BJ (cell line): Measurements from ENCODE around the gene TMEM231. TPM values are rescaled to one million over a fixed set of nuclear protein-coding genes. Genes with fewer than 3 reads are reported as not detected.
"Not testable (repeated sequence)": the region's sequence is repeated elsewhere in the genome, so short reads cannot be mapped to it uniquely, and the experiment has no call there.

Experiments used
- CTCF ChIA-PET: fragments of 350-600 bp; formaldehyde crosslinking; extraction: SDS; loops from one replicate; lab custom pipeline; 2021; ENCODE audit warnings: antibody characterized with exemption, inconsistent platforms; lab: Yijun Ruan, JAX
- POLR2A ChIA-PET: fragments of 300-600 bp; sonication (Branson Sonifier 250); formaldehyde crosslinking; extraction: SDS; loops from one replicate; lab custom pipeline; 2021; ENCODE audit warnings: antibody characterized with exemption; lab: Charles Lee
- DNase-seq: peaks from one replicate; pipeline ENCODE4 v3.0.0-alpha.2; 2011; ENCODE audit warnings: low read depth
- H3K27me3 ChIP-seq: 2 replicates; pipeline ENCODE4 v1.6.0; 2011; ENCODE audit warnings: low read length; ENCODE audit not compliant: control insufficient read depth, insufficient read depth
- H3K36me3 ChIP-seq: 2 replicates; pipeline ENCODE4 v1.5.1; 2011; ENCODE audit warnings: low read length; ENCODE audit not compliant: control insufficient read depth, insufficient read depth
- H3K4me3 ChIP-seq: 2 replicates; pipeline ENCODE4 v1.5.1; 2011; ENCODE audit warnings: low read depth, mild to moderate bottlenecking, control low read depth, low read length
- polyA plus RNA-seq: library from polyadenylated mRNA; depleted of rRNA; stranded (reverse); fragments of >200 nt; gene quantifications from 2 replicates; pipeline ENCODE4 v1.2.3, GENCODE V29; 2011
- TF ChIP-seq, protein P1 (sequence below): IDR thresholded peaks from 2 replicates; pipeline ENCODE4 v1.5.1; 2011; ENCODE audit warnings: low read depth, mild to moderate bottlenecking, control low read depth, inconsistent platforms, low read length, moderate library complexity; ENCODE audit not compliant: insufficient read depth

The TMEM231 gene
- polyA plus RNA-seq, 1 experiment: 38.8 TPM

DNA sequence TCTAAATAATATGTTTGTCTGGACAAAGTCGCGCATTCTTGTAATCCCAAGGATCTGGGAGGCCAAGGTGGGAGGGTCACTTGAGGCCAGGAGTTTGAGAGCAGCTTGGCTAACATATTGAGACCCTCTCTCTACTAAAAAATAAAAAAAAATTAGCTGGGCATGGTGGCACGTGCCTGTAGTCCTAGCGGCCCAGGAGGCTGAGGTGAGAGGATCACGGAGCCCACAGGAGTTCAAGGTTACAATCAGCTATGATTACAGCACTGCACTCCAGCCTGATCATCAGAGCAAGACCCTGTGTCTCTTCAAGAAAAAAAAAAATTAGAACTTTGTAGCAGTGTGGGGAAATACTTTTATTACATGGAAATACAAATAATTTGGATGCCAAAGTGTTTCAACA, 54.7 kb downstream of the TMEM231 start:
- CTCF ChIA-PET: no interaction called here
- POLR2A ChIA-PET: no interaction called here
- Histone ChIP-seq H3K27me3 (peaks cover 4% of the 10 kb centered on the region), H3K4me3 (no peak overlapping the region), H3K36me3 (no peaks in the 10 kb centered on the region)
- no peak for DNase-seq
- TF ChIP-seq, protein P1, sequence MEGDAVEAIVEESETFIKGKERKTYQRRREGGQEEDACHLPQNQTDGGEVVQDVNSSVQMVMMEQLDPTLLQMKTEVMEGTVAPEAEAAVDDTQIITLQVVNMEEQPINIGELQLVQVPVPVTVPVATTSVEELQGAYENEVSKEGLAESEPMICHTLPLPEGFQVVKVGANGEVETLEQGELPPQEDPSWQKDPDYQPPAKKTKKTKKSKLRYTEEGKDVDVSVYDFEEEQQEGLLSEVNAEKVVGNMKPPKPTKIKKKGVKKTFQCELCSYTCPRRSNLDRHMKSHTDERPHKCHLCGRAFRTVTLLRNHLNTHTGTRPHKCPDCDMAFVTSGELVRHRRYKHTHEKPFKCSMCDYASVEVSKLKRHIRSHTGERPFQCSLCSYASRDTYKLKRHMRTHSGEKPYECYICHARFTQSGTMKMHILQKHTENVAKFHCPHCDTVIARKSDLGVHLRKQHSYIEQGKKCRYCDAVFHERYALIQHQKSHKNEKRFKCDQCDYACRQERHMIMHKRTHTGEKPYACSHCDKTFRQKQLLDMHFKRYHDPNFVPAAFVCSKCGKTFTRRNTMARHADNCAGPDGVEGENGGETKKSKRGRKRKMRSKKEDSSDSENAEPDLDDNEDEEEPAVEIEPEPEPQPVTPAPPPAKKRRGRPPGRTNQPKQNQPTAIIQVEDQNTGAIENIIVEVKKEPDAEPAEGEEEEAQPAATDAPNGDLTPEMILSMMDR: no peak

DNA sequence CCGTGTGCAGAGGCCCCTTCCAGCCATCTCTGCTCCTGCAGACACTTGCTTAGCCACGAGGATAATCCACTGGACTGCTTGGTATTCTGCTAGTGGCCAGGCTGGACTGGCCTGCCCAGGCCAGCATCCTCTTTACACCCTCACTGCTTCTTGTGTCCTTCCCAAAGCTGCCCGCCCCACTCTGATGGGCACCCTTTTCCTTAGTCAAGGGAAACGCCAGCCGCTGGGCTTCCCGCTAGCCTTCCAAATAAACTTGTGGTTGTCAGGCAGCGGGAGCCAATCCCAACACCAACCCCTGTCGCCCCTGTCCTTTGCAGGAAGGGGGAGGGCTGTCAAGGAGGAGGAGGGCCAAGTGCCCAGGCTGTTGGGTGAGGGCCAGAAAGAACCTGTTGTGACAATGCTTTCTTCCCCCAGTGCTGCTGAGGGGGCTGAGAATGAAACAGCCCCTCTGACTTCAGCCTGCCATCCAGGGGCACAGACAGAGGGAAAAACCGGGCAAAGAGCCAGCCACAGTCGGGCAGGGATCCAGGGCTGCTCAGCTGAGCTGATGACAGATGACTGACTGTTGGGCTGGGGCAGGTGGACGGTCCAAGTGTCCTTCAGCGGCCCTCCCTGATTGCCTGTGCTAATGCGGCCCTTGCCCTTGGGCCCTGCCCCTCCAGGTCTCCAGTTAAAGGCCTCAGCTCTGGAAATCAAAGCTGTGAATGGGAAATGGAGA, 57.3 kb downstream of the TMEM231 start:
- H3K27me3 ChIP-seq: peaks cover 16% of the 10 kb centered on the region
- DNase-seq, H3K36me3 ChIP-seq, H3K4me3 ChIP-seq, POLR2A ChIA-PET: not testable (repeated sequence)
- CTCF ChIA-PET: interaction anchor here (1.0 kb wide), 1 partner anchor 19 kb away, joined by 4 read pairs; no protein-coding TSS in a partner anchor

DNA sequence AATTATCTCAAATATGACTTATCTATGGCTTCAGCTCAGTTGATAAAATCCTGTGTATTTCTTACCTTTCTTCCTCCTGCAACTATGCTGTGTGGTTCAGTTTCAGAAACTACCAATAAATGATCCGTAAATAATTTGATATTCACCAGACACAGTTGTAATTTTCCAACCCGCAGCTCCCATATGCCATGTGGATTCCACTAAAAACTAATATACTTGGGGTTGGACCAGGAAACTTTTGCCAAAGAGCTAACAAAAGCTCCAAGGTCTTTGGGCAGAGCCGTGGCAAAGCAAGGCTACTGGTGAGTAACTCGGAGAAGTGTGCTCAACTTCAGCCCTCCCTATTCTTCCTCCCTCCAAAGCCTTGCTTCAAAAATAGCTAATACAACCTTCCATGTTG, 58.5 kb downstream of the TMEM231 start:
- TF ChIP-seq, protein P1: no peak
- Histone ChIP-seq H3K4me3 (no peak overlapping the region), H3K27me3 (peaks cover 18% of the 10 kb centered on the region), H3K36me3 (no peaks in the 10 kb centered on the region)
- ChIA-PET POLR2A (no interaction called here), CTCF (interaction anchor here (1.0 to 2.4 kb wide), 4 partner anchors 13 to 32 kb away, joined by 3 to 11 read pairs (median 4); no protein-coding TSS in a partner anchor)
- no peak for DNase-seq

DNA sequence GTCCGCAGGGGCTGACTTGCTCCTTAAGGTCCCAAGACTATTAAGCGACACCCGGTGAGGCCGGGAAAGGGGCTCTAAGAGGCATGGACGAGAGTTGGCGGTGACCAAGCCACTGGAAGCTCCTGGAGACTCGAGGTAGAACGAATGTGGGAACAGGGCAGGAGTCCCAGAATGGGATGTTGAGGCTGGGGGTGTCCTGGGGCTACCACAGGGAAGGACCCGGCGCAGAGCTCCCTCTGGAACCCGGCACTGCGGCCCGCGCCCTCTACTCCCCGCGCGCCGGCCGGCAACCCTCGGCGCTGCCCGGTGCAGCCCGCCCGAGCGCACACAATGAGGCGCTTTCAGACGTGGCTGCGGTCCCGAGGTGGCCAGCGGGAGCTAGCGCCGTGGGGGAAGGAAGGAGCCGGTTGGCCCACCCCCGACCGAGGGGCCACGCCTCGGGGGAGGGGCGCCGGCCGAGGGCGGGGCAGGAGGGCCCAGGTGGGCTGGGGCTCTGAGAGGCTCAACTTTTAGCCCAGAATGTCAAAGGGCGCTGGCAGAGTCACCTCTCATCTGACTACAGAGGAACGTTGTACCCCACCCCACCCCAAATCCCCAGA, 60.9 kb downstream of the TMEM231 start, which contains the start of gene CHST6:
TSS of gene CHST6 (minus strand) at position 366 of the 599 bp plus-strand sequence. CDS start 15,613 bp downstream, outside the sequence.
- ChIA-PET CTCF (interaction anchor here (0.8 to 1.7 kb wide), 5 partner anchors 10 to 41 kb away, joined by 3 to 7 read pairs (median 3); no protein-coding TSS in a partner anchor), POLR2A (no interaction called here)

DNA sequence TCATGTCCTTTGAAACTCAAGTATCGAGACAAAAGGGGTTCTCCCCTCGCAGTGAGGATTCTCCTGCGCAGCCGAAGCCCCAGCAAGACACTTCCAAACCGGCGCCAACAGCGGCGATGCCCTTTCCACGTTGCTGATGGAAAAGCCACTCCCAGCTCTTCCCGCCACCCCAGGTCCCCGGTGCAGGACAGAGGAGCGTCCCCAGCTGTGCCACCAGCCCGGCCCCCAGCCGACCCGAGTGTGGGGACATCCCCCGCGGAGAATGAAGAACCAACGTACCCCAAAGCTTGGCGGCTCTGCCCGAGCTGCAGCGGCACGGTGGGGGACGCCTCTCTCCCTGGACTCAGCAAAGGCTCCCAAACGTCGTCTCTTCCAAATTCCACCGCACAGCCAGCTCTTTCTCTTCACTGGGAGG, 61.4 kb downstream of the TMEM231 start:
- Histone ChIP-seq H3K36me3 (no peaks in the 10 kb centered on the region), H3K27me3 (peaks cover 17% of the 10 kb centered on the region), H3K4me3 (peak overlapping the region; percentile 16)
- ChIA-PET POLR2A (no interaction called here), CTCF (interaction anchor here (0.8 to 1.7 kb wide), 6 partner anchors 9 to 40 kb away, joined by 3 to 7 read pairs (median 4); no protein-coding TSS in a partner anchor)
- TF ChIP-seq, protein P1: no peak
- DNase-seq: no peak

More for the DNA sequence above, 60.9 kb downstream of the TMEM231 start, which contains the start of gene CHST6:
- Histone ChIP-seq H3K36me3 (no peaks in the 10 kb centered on the region), H3K27me3 (peaks cover 17% of the 10 kb centered on the region), H3K4me3 (peak within 1 kb of the TSS; percentile 19)
- TF ChIP-seq, protein P1: no peak
- DNase-seq: no peak
